Right lobe of liver (tissue), 6 donors: Measurements from ENCODE around the gene ABCC5. TPM values are rescaled to one million over a fixed set of nuclear protein-coding genes. Genes with fewer than 3 reads are reported as not detected.

ENCODE experiments used
- ATAC-seq, 4 donors: fragments of 200-7000 bp; cut with Tn5 transposase; one replicate each; pipeline ENCODE4 v1.9.1; 2020; ENCODE audit warnings: mild to moderate bottlenecking in 4 of 4, moderate library complexity in 4 of 4
- DNase-seq, 3 donors: peaks; one replicate each; pipeline ENCODE4 v3.0.0-alpha.2; 2020
- H3K27ac ChIP-seq, 3 donors: fragments of 200-600 bp; one replicate each; pipeline ENCODE4 v1.8.0; 2022
- H3K27me3 ChIP-seq, 2 donors: fragments of 200-600 bp; one replicate each; pipeline ENCODE4 v1.8.0; 2022
- H3K36me3 ChIP-seq, 4 donors: fragments of 200-600 bp; sonication (generic) in 1 of 4; one replicate each; pipeline versions ENCODE4 v1.5.1 to v1.8.0; 2017 to 2022; ENCODE audit warnings: control low read depth in 1 of 4
- H3K4me1 ChIP-seq, 4 donors: fragments of 200-600 bp; sonication (generic) in 1 of 4; one replicate each; pipeline versions ENCODE4 v1.5.1 to v1.8.0; 2017 to 2022; ENCODE audit warnings: control low read depth in 1 of 4
- H3K4me3 ChIP-seq, 3 donors: fragments of 200-600 bp; one replicate each; pipeline ENCODE4 v1.8.0; 2022
- H3K9me3 ChIP-seq, 4 donors: fragments of 200-600 bp; sonication (generic) in 1 of 4; one replicate each; pipeline versions ENCODE4 v1.5.1 to v1.8.0; 2017 to 2022; ENCODE audit warnings: control low read depth in 1 of 4
- CTCF ChIP-seq, 4 donors: fragments of 200-600 bp in 3 of 4; fragments of 450-650 bp in 1 of 4; IDR thresholded peaks; one replicate each; pipeline versions ENCODE4 v1.5.1 to v1.8.0; 2016 to 2022; ENCODE audit warnings: antibody characterized with exemption in 4 of 4, mild to moderate bottlenecking in 2 of 4
- POLR2A ChIP-seq: fragments of 450-650 bp; IDR thresholded peaks from one replicate; pipeline ENCODE4 v1.6.1; 2017; ENCODE audit warnings: antibody characterized with exemption, mild to moderate bottlenecking
- WGBS: methylation state at CpG from one replicate; pipeline ENCODE4 v1.1.6; 2018; ENCODE audit warnings: low coverage, low lambda C conversion rate; ENCODE audit not compliant: insufficient coverage; ENCODE audit errors: missing lambda C conversion rate; 5-methylcytosine and 5-hydroxymethylcytosine counted together
- intact Hi-C, 2 donors: fragments of 100-400 bp; cut with DNase I; formaldehyde crosslinking; loops; one replicate each; pipeline versions ENCODE4 v1.11.2 to v1.14.1; 2022
- total RNA-seq, 6 experiments: library from RNA; depleted of rRNA in 2 of 6; stranded (reverse); fragments of >200 nt in 2 of 6; fragmentation: NEBNext Ultra II Directional in 3 of 6; extraction: Animal tissue kit (Norgen Biotek cat#: 25700) in 3 of 6; gene quantifications; one replicate each; pipeline versions ENCODE4 v1.1.0 to v1.2.4, GENCODE V29; 2016 to 2023
- donor health status: DM: no; HTN: yes; CAD: no.
- donor health status: DM: no; HTN: no; CAD: no.
- donor health status: DM: no; HTN: no; CAD: no.
- donor health status: DM: no; HTN: yes; CAD: no.
- donor health status: DM: no; HTN: yes; CAD: no.

ABCC5 gene
- total RNA-seq, 6 experiments from 2014 or later = 5.5 to 9.4 (median 7.6) TPM

DNA sequence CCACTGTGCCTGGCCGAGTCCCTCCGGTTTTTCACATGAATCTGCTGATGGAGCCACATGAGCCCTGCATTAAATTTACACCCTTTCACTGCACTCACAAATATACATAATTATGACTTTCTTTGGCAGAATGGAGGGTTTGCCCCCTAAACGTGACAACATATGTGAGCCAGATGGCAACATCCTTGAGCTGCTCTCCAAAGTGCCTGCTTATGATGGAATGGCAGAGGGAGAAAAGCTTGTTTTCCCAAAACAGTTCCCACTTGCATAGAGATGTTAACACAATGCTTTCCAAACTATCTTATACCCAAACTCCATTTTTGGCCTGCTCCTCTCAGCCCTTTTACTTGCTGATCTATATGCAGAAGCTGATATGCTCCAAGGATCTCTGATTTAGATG lies 54.9 kb downstream of the ABCC5 start:
- no peak for TF ChIP-seq POLR2A
- no peak for TF ChIP-seq CTCF (IDR thresholded peaks at IDR 0.05)
- Histone ChIP-seq H3K27ac (no peak overlapping the region), H3K27me3 (no peaks in the 10 kb centered on the region), H3K36me3 (no peaks in the 10 kb centered on the region), H3K4me1 (no peaks in the 10 kb centered on the region), H3K9me3 (no peaks in the 10 kb centered on the region), H3K4me3 (no peak overlapping the region)
- 95% methylated on average over 2 of the region's 3 CpGs for WGBS
- intact Hi-C loops = no loop called here
- ATAC-seq = no peak
- DNase-seq = no peak

- intact Hi-C loops = no loop called here
- Histone ChIP-seq H3K4me1 (no peaks in the 10 kb centered on the region), H3K9me3 (no peaks in the 10 kb centered on the region), H3K4me3 (no peak overlapping the region), H3K36me3 (no peaks in the 10 kb centered on the region), H3K27me3 (no peaks in the 10 kb centered on the region), H3K27ac (no peak overlapping the region)
- no peak for ATAC-seq
- TF ChIP-seq POLR2A (no peak), CTCF (IDR thresholded peaks at IDR 0.05) (no peak)
- DNase-seq = no peak
- 88% methylated on average over 4 of the region's 4 CpGs for WGBS
Measured at GRCh38 chr3:183959214-183959613, 58.5 kb downstream of the ABCC5 start.

DNA sequence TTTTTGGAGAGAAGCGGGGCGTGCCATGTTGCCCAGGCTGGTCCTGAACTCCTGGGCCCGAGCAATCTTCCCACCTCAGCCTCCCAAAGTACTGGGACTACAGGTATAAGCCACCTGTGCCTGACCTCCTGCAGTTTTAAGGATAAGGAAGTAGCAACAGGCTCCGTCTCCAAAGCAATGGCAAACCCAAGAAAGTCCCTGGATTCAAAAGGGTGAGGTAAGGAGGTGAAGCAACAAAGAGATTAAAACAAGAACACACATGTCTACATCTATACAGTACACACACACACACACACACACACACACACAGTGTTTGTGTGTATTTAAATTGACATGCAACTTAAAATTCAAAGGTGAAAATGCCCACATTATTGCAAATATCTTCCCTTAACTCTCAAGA lies 58.9 kb downstream of the ABCC5 start:
- no peak for ATAC-seq

GRCh38 chr3:183958226-183958625 lies 59.5 kb downstream of the ABCC5 start:
- no peak overlapping the region for H3K27ac ChIP-seq
- H3K27me3 ChIP-seq = no peaks in the 10 kb centered on the region
- H3K4me3 ChIP-seq = no peak overlapping the region
- ATAC-seq = no peak
- H3K36me3 ChIP-seq = no peaks in the 10 kb centered on the region
- no peaks in the 10 kb centered on the region for H3K9me3 ChIP-seq
- intact Hi-C loops = no loop called here
- H3K4me1 ChIP-seq = no peaks in the 10 kb centered on the region
- TF ChIP-seq CTCF (IDR thresholded peaks at IDR 0.05) = no peak
- no peak for TF ChIP-seq POLR2A
- no peak for DNase-seq
- WGBS = 74% methylated on average over 3 of the region's 3 CpGs

More for the DNA sequence above, 58.9 kb downstream of the ABCC5 start:
- no peak for TF ChIP-seq CTCF (IDR thresholded peaks at IDR 0.05)
- TF ChIP-seq POLR2A = no peak
- Histone ChIP-seq H3K36me3 (no peaks in the 10 kb centered on the region), H3K4me1 (no peaks in the 10 kb centered on the region), H3K9me3 (no peaks in the 10 kb centered on the region), H3K27me3 (no peaks in the 10 kb centered on the region), H3K4me3 (no peak overlapping the region), H3K27ac (no peak overlapping the region)
- 93% methylated on average over 4 of the region's 4 CpGs for WGBS
- intact Hi-C loops = no loop called here
- DNase-seq = no peak

- no peak for DNase-seq
- Histone ChIP-seq H3K36me3 (no peaks in the 10 kb centered on the region), H3K9me3 (no peaks in the 10 kb centered on the region), H3K27me3 (no peaks in the 10 kb centered on the region), H3K4me3 (no peak overlapping the region), H3K4me1 (no peaks in the 10 kb centered on the region), H3K27ac (no peak overlapping the region)
- ATAC-seq = no peak
- TF ChIP-seq POLR2A (no peak), CTCF (IDR thresholded peaks at IDR 0.05) (no peak)
- WGBS = 73% methylated on average over 3 of the region's 4 CpGs
- intact Hi-C loops = no loop called here
Measured at GRCh38 chr3:183954875-183955274, 62.8 kb downstream of the ABCC5 start.
